AG04450 (cell line): Measurements from ENCODE around the gene EEF1A2. TPM values are rescaled to one million over a fixed set of nuclear protein-coding genes. Genes with fewer than 3 reads are reported as not detected.

Experiments used
- CTCF ChIA-PET: fragments of 300-600, 350-600 bp; formaldehyde crosslinking; extraction: SDS; loops from one replicate; lab custom pipeline; 2022; ENCODE audit warnings: antibody characterized with exemption, inconsistent platforms; lab: Charles Lee
- POLR2A ChIA-PET: fragments of 350-600 bp; formaldehyde crosslinking; extraction: SDS; loops from one replicate; lab custom pipeline; 2021; ENCODE audit warnings: antibody characterized with exemption, inconsistent platforms; lab: Yijun Ruan, JAX
- DNase-seq: peaks from one replicate; pipeline ENCODE4 v3.0.0-alpha.2; 2011; ENCODE audit warnings: low read depth, low spot score
- H3K27ac ChIP-seq: one replicate; pipeline ENCODE4 v1.5.1; 2012; ENCODE audit warnings: low read depth, low read length, control low read depth
- H3K27me3 ChIP-seq: one replicate; pipeline ENCODE4 v1.6.0; 2012; ENCODE audit warnings: low read length; ENCODE audit not compliant: control insufficient read depth, insufficient read depth
- H3K4me3 ChIP-seq: 2 replicates; pipeline ENCODE4 v1.5.1; 2011; ENCODE audit warnings: mild to moderate bottlenecking, low read depth, low read length, control low read depth
- H3K9me3 ChIP-seq: 2 replicates; pipeline ENCODE4 v1.5.1; 2012; ENCODE audit warnings: low read length; ENCODE audit not compliant: control insufficient read depth, insufficient read depth
- polyA plus RNA-seq: library from polyadenylated mRNA; depleted of rRNA; stranded (reverse); fragments of >200 nt; gene quantifications from 2 replicates; pipeline ENCODE4 v1.2.3, GENCODE V29; 2011
- TF ChIP-seq, protein P1 (sequence below): IDR thresholded peaks from 2 replicates; pipeline ENCODE4 v1.5.1; 2011; ENCODE audit warnings: low read depth, low read length, control low read depth, inconsistent platforms

Gene EEF1A2
- polyA plus RNA-seq, 1 experiment, result 0.94 TPM

GRCh38 chr20:63447320-63447719 lies 51.6 kb downstream of the EEF1A2 start:
- ChIA-PET POLR2A (no interaction called here), CTCF (no interaction called here)
- no peak overlapping the region for H3K27ac ChIP-seq

GRCh38 chr20:63446216-63447024 lies 52.5 kb downstream of the EEF1A2 start:
- ChIA-PET POLR2A (no interaction called here), CTCF (interaction anchor here (1.3 kb wide), 1 partner anchor 50 kb away, joined by 4 read pairs; no protein-coding TSS in a partner anchor)
- Histone ChIP-seq H3K4me3 (no peak overlapping the region), H3K9me3 (peaks cover 26% of the 10 kb centered on the region), H3K27ac (no peak overlapping the region), H3K27me3 (peaks cover 5% of the 10 kb centered on the region)
- TF ChIP-seq, protein P1, sequence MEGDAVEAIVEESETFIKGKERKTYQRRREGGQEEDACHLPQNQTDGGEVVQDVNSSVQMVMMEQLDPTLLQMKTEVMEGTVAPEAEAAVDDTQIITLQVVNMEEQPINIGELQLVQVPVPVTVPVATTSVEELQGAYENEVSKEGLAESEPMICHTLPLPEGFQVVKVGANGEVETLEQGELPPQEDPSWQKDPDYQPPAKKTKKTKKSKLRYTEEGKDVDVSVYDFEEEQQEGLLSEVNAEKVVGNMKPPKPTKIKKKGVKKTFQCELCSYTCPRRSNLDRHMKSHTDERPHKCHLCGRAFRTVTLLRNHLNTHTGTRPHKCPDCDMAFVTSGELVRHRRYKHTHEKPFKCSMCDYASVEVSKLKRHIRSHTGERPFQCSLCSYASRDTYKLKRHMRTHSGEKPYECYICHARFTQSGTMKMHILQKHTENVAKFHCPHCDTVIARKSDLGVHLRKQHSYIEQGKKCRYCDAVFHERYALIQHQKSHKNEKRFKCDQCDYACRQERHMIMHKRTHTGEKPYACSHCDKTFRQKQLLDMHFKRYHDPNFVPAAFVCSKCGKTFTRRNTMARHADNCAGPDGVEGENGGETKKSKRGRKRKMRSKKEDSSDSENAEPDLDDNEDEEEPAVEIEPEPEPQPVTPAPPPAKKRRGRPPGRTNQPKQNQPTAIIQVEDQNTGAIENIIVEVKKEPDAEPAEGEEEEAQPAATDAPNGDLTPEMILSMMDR, result no peak
- no peak for DNase-seq

More at GRCh38 chr20:63447320-63447719, 51.6 kb downstream of the EEF1A2 start:
- TF ChIP-seq, protein P1, result no peak
- no peak for DNase-seq
- Histone ChIP-seq H3K27me3 (peaks cover 5% of the 10 kb centered on the region), H3K9me3 (peaks cover 19% of the 10 kb centered on the region), H3K4me3 (no peak overlapping the region)

GRCh38 chr20:63445075-63445734 lies 53.7 kb downstream of the EEF1A2 start:
- TF ChIP-seq, protein P1, result no peak

DNA sequence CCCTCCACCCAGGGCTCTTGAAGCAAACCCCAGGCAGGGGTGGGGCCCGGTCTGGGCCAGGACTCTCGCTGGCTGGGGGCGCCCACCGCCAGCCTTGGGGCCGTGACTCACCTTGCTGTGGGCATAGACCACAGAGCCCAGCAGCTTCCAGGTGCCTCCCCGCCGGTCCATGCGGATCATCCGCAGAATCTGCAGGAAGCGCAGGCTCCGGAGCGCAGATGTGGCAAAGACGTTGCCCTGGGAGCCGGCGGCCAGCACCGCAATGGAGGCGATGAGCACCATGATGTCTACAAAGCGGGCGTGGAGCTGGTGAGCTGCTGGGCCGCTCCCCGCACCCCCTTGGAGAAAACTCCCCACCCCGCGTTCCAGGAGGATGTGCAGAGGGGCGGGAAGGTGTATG lies 54.3 kb downstream of the EEF1A2 start:
- TF ChIP-seq, protein P1, result no peak
- Histone ChIP-seq H3K4me3 (no peak overlapping the region), H3K27me3 (peaks cover 5% of the 10 kb centered on the region), H3K9me3 (peaks cover 26% of the 10 kb centered on the region), H3K27ac (no peak overlapping the region)
- no peak for DNase-seq
- CTCF ChIA-PET, result no interaction called here
- POLR2A ChIA-PET, result no interaction called here

More at GRCh38 chr20:63445075-63445734, 53.7 kb downstream of the EEF1A2 start:
- ChIA-PET CTCF (interaction anchor here (1.3 kb wide), 1 partner anchor 51 kb away, joined by 4 read pairs; no protein-coding TSS in a partner anchor), POLR2A (no interaction called here)
- Histone ChIP-seq H3K9me3 (peaks cover 26% of the 10 kb centered on the region), H3K27me3 (peaks cover 5% of the 10 kb centered on the region), H3K27ac (no peak overlapping the region), H3K4me3 (no peak overlapping the region)
- no peak for DNase-seq
